SK-N-SH (cell line): ENCODE measurements around the gene SAP30BP. TPM values are rescaled to one million over a fixed set of nuclear protein-coding genes. Genes with fewer than 3 reads are reported as not detected.
A peak's percentile ranks its signal among the peaks of the same experiment; 100 is the strongest.

Source experiments
- CTCF ChIA-PET: fragments of 300-600, 350-600 bp; formaldehyde crosslinking; extraction: SDS; loops from one replicate; lab custom pipeline; 2021; lab: Yijun Ruan, JAX
- POLR2A ChIA-PET: fragments of 350-600 bp; sonication (Branson Sonifier 250); formaldehyde crosslinking; extraction: SDS; loops from one replicate; lab custom pipeline; 2020; ENCODE audit warnings: antibody characterized with exemption, inconsistent platforms; lab: Yijun Ruan, JAX
- DNase-seq: peaks from one replicate; pipeline ENCODE4 v3.0.0; 2012
- H2AFZ ChIP-seq: fragments of 200-600 bp; sonication (generic); 2 replicates; pipeline ENCODE4 v1.8.1; 2016; ENCODE audit warnings: antibody characterized with exemption, mild to moderate bottlenecking, low read depth
- H3F3A ChIP-seq: fragments of 200-600 bp; sonication (generic); replicated peaks from 2 replicates; pipeline ENCODE3; 2016; ENCODE audit warnings: antibody characterized with exemption, mild to moderate bottlenecking; ENCODE audit not compliant: insufficient read depth
- H3K27ac ChIP-seq, 2 experiments: fragments of 200-500 bp in 1 of 2; fragments of 200-600 bp in 1 of 2; sonication (Bioruptor generic) in 1 of 2; sonication (generic), shearing (Covaris generic) in 1 of 2; 2 replicates each; pipeline versions ENCODE4 v1.5.1 to v1.6.1; 2014 to 2016; ENCODE audit warnings: low read depth in 2 of 2, inconsistent platforms in 1 of 2, low read length in 1 of 2, mild to moderate bottlenecking in 1 of 2, mixed read lengths in 1 of 2
- H3K27me3 ChIP-seq: fragments of 200-600 bp; sonication (generic), shearing (Covaris generic); 2 replicates; pipeline ENCODE4 v1.6.1; 2016; ENCODE audit warnings: mixed run types; ENCODE audit not compliant: insufficient read depth
- H3K36me3 ChIP-seq, 2 experiments: fragments of 200-500 bp in 1 of 2; fragments of 200-600 bp in 1 of 2; sonication (Bioruptor generic) in 1 of 2; sonication (generic) in 1 of 2; replicated peaks in 1 of 2; 2 replicates each; pipeline versions ENCODE3 to v1.5.1; 2014 to 2016; ENCODE audit warnings: low read length in 1 of 2, mild to moderate bottlenecking in 1 of 2; ENCODE audit not compliant: insufficient read depth in 2 of 2, control insufficient read depth in 1 of 2
- H3K4me1 ChIP-seq, 2 experiments: fragments of 200-500 bp in 1 of 2; fragments of 200-600 bp in 1 of 2; sonication (Bioruptor generic) in 1 of 2; sonication (generic), shearing (Covaris generic) in 1 of 2; 2 replicates each; pipeline versions ENCODE4 v1.5.1 to v1.6.1; 2014 to 2016; ENCODE audit warnings: low read depth in 1 of 2, low read length in 1 of 2, mixed run types in 1 of 2; ENCODE audit not compliant: insufficient read depth in 2 of 2, control insufficient read depth in 1 of 2
- H3K4me2 ChIP-seq: fragments of 200-600 bp; sonication (generic), shearing (Covaris generic); 2 replicates; pipeline ENCODE4 v1.6.1; 2017; ENCODE audit warnings: mixed run types
- H3K4me3 ChIP-seq, 2 experiments: fragments of 200-500 bp in 1 of 2; fragments of 200-600 bp in 1 of 2; sonication (Bioruptor generic) in 1 of 2; sonication (generic), shearing (Covaris generic) in 1 of 2; 2 replicates each; pipeline versions ENCODE4 v1.5.1 to v1.8.1; 2014 to 2016; ENCODE audit warnings: low read depth in 2 of 2, inconsistent platforms in 1 of 2, low read length in 1 of 2, mild to moderate bottlenecking in 1 of 2, mixed read lengths in 1 of 2, moderate library complexity in 1 of 2
- H3K79me2 ChIP-seq: fragments of 200-600 bp; sonication (generic); 2 replicates; pipeline ENCODE4 v1.8.1; 2017; ENCODE audit warnings: mild to moderate bottlenecking; ENCODE audit not compliant: insufficient read depth
- H3K9ac ChIP-seq: fragments of 200-600 bp; sonication (generic); 2 replicates; pipeline ENCODE4 v1.6.1; 2017; ENCODE audit warnings: mixed run types
- H3K9me2 ChIP-seq: fragments of 200-600 bp; sonication (generic); 2 replicates; pipeline ENCODE4 v1.6.1; 2017; ENCODE audit warnings: mixed run types
- H3K9me3 ChIP-seq: fragments of 200-600 bp; sonication (generic); 2 replicates; pipeline ENCODE4 v1.6.1; 2017; ENCODE audit warnings: mixed run types, mild to moderate bottlenecking, moderate library complexity
- H4K20me1 ChIP-seq: fragments of 200-600 bp; sonication (generic); 2 replicates; pipeline ENCODE4 v1.6.1; 2017; ENCODE audit warnings: mild to moderate bottlenecking, mixed run types; ENCODE audit not compliant: insufficient read depth
- CHD2 ChIP-seq: fragments of 150-350 bp; IDR thresholded peaks from 2 replicates; pipeline ENCODE4 v1.6.1; 2018; ENCODE audit warnings: low read length; ENCODE audit not compliant: partially characterized antibody
- CTCF ChIP-seq: fragments of 200-600 bp; sonication (generic); IDR thresholded peaks from 2 replicates; pipeline ENCODE4 v1.6.1; 2017; ENCODE audit warnings: antibody characterized with exemption, mild to moderate bottlenecking, moderate library complexity
- ELF1 ChIP-seq: IDR thresholded peaks from 2 replicates; pipeline ENCODE4 v1.4.0; 2012
- EZH2phosphoT487 ChIP-seq: fragments of 200-600 bp; sonication (generic); IDR thresholded peaks from 2 replicates; pipeline ENCODE4 v1.6.1; 2017; ENCODE audit warnings: low read depth, mixed run types, mild to moderate bottlenecking, antibody characterized with exemption, moderate library complexity, borderline replicate concordance
- FOXM1 ChIP-seq: IDR thresholded peaks from 2 replicates; pipeline ENCODE4 v1.4.0; 2012; ENCODE audit warnings: low read depth, mild to moderate bottlenecking
- GATA2 ChIP-seq: sonication (generic); formaldehyde crosslinking; IDR thresholded peaks from 2 replicates; pipeline ENCODE4 v1.5.0; 2020; ENCODE audit warnings: mild to moderate bottlenecking, missing genetic modification reagents
- IRF3 ChIP-seq: fragments of 150-350 bp; IDR thresholded peaks from 2 replicates; pipeline ENCODE4 v1.6.1; 2016; ENCODE audit warnings: mild to moderate bottlenecking, low read depth, low read length
- NFIC ChIP-seq: IDR thresholded peaks from 2 replicates; pipeline ENCODE4 v1.4.0; 2012; ENCODE audit warnings: borderline replicate concordance
- NRF1 ChIP-seq: IDR thresholded peaks from 2 replicates; pipeline ENCODE4 v1.6.1; 2012; ENCODE audit warnings: low read depth, mild to moderate bottlenecking, low read length
- POLR2AphosphoS5 ChIP-seq: IDR thresholded peaks from 2 replicates; pipeline ENCODE4 v1.6.1; 2012; ENCODE audit warnings: low read depth, low read length
- RAD21 ChIP-seq: IDR thresholded peaks from 2 replicates; pipeline ENCODE4 v1.6.1; 2012; ENCODE audit warnings: mild to moderate bottlenecking, low read length
- RCOR1 ChIP-seq: fragments of 150-350 bp; IDR thresholded peaks from 2 replicates; pipeline ENCODE4 v1.6.1; 2017; ENCODE audit warnings: antibody characterized with exemption, low read length
- SIN3A ChIP-seq: IDR thresholded peaks from 2 replicates; pipeline ENCODE4 v1.6.1; 2012; ENCODE audit warnings: low read depth, mild to moderate bottlenecking, low read length, moderate library complexity, borderline replicate concordance
- TAF1 ChIP-seq: IDR thresholded peaks from 2 replicates; pipeline ENCODE4 v1.6.1; 2012; ENCODE audit warnings: low read depth, mild to moderate bottlenecking, low read length, moderate library complexity, borderline replicate concordance
- TCF12 ChIP-seq: IDR thresholded peaks from 2 replicates; pipeline ENCODE4 v1.4.0; 2012
- TEAD4 ChIP-seq: IDR thresholded peaks from 2 replicates; pipeline ENCODE4 v1.4.0; 2012; ENCODE audit warnings: mild to moderate bottlenecking, borderline replicate concordance; ENCODE audit not compliant: insufficient read depth
- WGBS: methylation state at CpG from one replicate; pipeline ENCODE4 v1.1.6; 2017; ENCODE audit warnings: low lambda C conversion rate; 5-methylcytosine and 5-hydroxymethylcytosine counted together
- polyA plus RNA-seq, 3 experiments: library from polyadenylated mRNA; depleted of rRNA; stranded (reverse); fragments of >200 nt; gene quantifications; 2 replicates each; pipeline ENCODE4 v1.2.3, GENCODE V29; 2012
- TF ChIP-seq, protein P1 (sequence below): fragments of 150-350 bp; IDR thresholded peaks from 2 replicates; pipeline ENCODE4 v1.6.1; 2017; ENCODE audit warnings: antibody characterized with exemption, low read length, low read depth, borderline replicate concordance
- TF ChIP-seq, protein P2 (sequence below): IDR thresholded peaks from 2 replicates; pipeline ENCODE4; 2012
- TF ChIP-seq, protein P3 (sequence below): IDR thresholded peaks from 2 replicates; pipeline ENCODE4 v1.6.1; 2012; ENCODE audit warnings: mild to moderate bottlenecking, low read depth, low read length, moderate library complexity

SAP30BP gene
- polyA plus RNA-seq, 1 of the 3 experiments (the other 2 are of a cell fraction) = 158 TPM

- TF ChIP-seq NRF1 (no peak), RAD21 (peak; percentile 72), EZH2phosphoT487 (no peak), TAF1 (no peak), SIN3A (0 out of 2 replicates have a peak, but pooled peaks have one; percentile 45), CTCF (peak; percentile 99)
- TF ChIP-seq, protein P1, sequence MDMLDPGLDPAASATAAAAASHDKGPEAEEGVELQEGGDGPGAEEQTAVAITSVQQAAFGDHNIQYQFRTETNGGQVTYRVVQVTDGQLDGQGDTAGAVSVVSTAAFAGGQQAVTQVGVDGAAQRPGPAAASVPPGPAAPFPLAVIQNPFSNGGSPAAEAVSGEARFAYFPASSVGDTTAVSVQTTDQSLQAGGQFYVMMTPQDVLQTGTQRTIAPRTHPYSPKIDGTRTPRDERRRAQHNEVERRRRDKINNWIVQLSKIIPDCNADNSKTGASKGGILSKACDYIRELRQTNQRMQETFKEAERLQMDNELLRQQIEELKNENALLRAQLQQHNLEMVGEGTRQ = no peak
- TF ChIP-seq, protein P2, sequence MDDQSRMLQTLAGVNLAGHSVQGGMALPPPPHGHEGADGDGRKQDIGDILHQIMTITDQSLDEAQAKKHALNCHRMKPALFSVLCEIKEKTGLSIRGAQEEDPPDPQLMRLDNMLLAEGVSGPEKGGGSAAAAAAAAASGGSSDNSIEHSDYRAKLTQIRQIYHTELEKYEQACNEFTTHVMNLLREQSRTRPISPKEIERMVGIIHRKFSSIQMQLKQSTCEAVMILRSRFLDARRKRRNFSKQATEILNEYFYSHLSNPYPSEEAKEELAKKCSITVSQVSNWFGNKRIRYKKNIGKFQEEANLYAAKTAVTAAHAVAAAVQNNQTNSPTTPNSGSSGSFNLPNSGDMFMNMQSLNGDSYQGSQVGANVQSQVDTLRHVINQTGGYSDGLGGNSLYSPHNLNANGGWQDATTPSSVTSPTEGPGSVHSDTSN = no peak
Observed at GRCh38 chr17:75632863-75633485, 34.2 kb upstream of the SAP30BP start, which contains the start of gene SMIM5 (continued).

GRCh38 chr17:75633486-75634375, 33.4 kb upstream of the SAP30BP start:
- Histone ChIP-seq H3K27ac (peak overlapping the region in 1 of 2 experiments; percentile 59; a peak in 3 of 4 replicates), H3K9me2 (no peaks in the 10 kb centered on the region), H3K36me3 (peaks cover 0 to 42% of the 10 kb centered on the region in 2 experiments), H2AFZ (no peak overlapping the region), H3K79me2 (no peaks in the 10 kb centered on the region), H3K9ac (no peak overlapping the region), H3K9me3 (no peaks in the 10 kb centered on the region), H3K4me3 (no peak overlapping the region), H3F3A (peaks cover 3% of the 10 kb centered on the region), H4K20me1 (peaks cover 18% of the 10 kb centered on the region), H3K4me1 (peaks cover 12 to 15% of the 10 kb centered on the region in 2 experiments; a peak in 3 of 4 replicates), H3K27me3 (no peaks in the 10 kb centered on the region), H3K4me2 (peak overlapping the region; percentile 47; the same call in 1 of the 2 replicates)
- WGBS = 53% methylated on average over 21 of the region's 27 CpGs
- POLR2A ChIA-PET = interaction anchor here (0.8 to 1.2 kb wide), 3 partner anchors 114 to 177 kb away, joined by 3 to 9 read pairs (median 3); partner anchors contain the start of gene TMEM94
- peak; percentile 81 for DNase-seq
- CTCF ChIA-PET = interaction anchor here (0.6 to 37.9 kb wide), 72 partner anchors 7 to 520 kb away, joined by 3 to 1370 read pairs (median 6); partner anchors contain the start of genes GALK1, MRPS7, MYO15B and RECQL5
- TF ChIP-seq NFIC (no peak), RCOR1 (no peak), TCF12 (no peak), ELF1 (no peak), RAD21 (peak; percentile 22; the same call in 1 of the 2 replicates), SIN3A (peak; percentile 99), GATA2 (no peak), TEAD4 (no peak), CHD2 (no peak), FOXM1 (no peak), IRF3 (no peak), TAF1 (no peak), POLR2AphosphoS5 (no peak)
- TF ChIP-seq, protein P3, sequence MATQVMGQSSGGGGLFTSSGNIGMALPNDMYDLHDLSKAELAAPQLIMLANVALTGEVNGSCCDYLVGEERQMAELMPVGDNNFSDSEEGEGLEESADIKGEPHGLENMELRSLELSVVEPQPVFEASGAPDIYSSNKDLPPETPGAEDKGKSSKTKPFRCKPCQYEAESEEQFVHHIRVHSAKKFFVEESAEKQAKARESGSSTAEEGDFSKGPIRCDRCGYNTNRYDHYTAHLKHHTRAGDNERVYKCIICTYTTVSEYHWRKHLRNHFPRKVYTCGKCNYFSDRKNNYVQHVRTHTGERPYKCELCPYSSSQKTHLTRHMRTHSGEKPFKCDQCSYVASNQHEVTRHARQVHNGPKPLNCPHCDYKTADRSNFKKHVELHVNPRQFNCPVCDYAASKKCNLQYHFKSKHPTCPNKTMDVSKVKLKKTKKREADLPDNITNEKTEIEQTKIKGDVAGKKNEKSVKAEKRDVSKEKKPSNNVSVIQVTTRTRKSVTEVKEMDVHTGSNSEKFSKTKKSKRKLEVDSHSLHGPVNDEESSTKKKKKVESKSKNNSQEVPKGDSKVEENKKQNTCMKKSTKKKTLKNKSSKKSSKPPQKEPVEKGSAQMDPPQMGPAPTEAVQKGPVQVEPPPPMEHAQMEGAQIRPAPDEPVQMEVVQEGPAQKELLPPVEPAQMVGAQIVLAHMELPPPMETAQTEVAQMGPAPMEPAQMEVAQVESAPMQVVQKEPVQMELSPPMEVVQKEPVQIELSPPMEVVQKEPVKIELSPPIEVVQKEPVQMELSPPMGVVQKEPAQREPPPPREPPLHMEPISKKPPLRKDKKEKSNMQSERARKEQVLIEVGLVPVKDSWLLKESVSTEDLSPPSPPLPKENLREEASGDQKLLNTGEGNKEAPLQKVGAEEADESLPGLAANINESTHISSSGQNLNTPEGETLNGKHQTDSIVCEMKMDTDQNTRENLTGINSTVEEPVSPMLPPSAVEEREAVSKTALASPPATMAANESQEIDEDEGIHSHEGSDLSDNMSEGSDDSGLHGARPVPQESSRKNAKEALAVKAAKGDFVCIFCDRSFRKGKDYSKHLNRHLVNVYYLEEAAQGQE = no peak
